GM12878 (cell line): ENCODE results near the gene ETV6. TPM values are rescaled to one million over a fixed set of nuclear protein-coding genes. Genes with fewer than 3 reads are reported as not detected.

Experiments
- ATAC-seq: fragments of 200-7000 bp; cut with Tn5 transposase; 3 replicates; pipeline ENCODE4 v1.9.1; 2020; ENCODE audit warnings: mild to moderate bottlenecking, moderate library complexity
- BruUV-seq: library from RNA; stranded (reverse); fragments of 400-500 nt; replicated peaks from 2 replicates; lab custom pipeline; 2021; lab: Mats Ljungman, UMichigan
- CTCF ChIA-PET: fragments of 300-600 bp; sonication (Branson Sonifier 250); formaldehyde crosslinking; extraction: SDS; loops from one replicate; lab custom pipeline; 2021; ENCODE audit warnings: inconsistent platforms; lab: Yijun Ruan, JAX
- POLR2A ChIA-PET: fragments of 350-600 bp; formaldehyde crosslinking; extraction: SDS; loops from one replicate; lab custom pipeline; 2021; ENCODE audit warnings: inconsistent platforms; lab: Charles Lee
- RAD21 ChIA-PET: fragments of 300-600 bp; sonication (Branson Sonifier 250); formaldehyde crosslinking; loops from one replicate; lab custom pipeline; 2023; ENCODE audit warnings: antibody characterized with exemption; ENCODE audit not compliant: unreplicated experiment; lab: Charles Lee
- SMC1A ChIA-PET: fragments of 300-600 bp; sonication (Branson Sonifier 250); formaldehyde crosslinking; loops from one replicate; lab custom pipeline; 2023; ENCODE audit not compliant: unreplicated experiment, uncharacterized antibody; lab: Charles Lee
- DNase-seq: peaks from one replicate; pipeline ENCODE4 v3.0.0-alpha.2; 2011; ENCODE audit warnings: low read depth, low spot score
- FAIRE-seq: peaks from 3 replicates; lab custom pipeline; 2011; peaks lifted over from hg19 to GRCh38; lab: Jason Lieb, UNC
- H2AFZ ChIP-seq: 2 replicates; pipeline ENCODE4 v1.6.0; 2011; ENCODE audit warnings: low read depth, low read length, control low read depth; ENCODE audit not compliant: control insufficient read depth
- H3K27ac ChIP-seq: 2 replicates; pipeline ENCODE4 v1.5.1; 2011; ENCODE audit warnings: control low read depth; ENCODE audit not compliant: control insufficient read depth, insufficient read depth
- H3K27me3 ChIP-seq, 2 experiments: replicated peaks in 1 of 2; 2 replicates each; pipeline versions ENCODE4 v1.6.0 to v1.6.1; 2011; ENCODE audit warnings: low read length in 1 of 2; ENCODE audit not compliant: control insufficient read depth in 2 of 2, insufficient read depth in 2 of 2
- H3K36me3 ChIP-seq, 2 experiments: 2 replicates each; pipeline ENCODE4 v1.5.1; 2011; ENCODE audit warnings: low read length in 1 of 2; ENCODE audit not compliant: control insufficient read depth in 2 of 2, insufficient read depth in 2 of 2
- H3K4me1 ChIP-seq: 2 replicates; pipeline ENCODE4 v1.6.1; 2011; ENCODE audit warnings: mild to moderate bottlenecking, low read length, moderate library complexity, mixed read lengths; ENCODE audit not compliant: control insufficient read depth, insufficient read depth
- H3K4me2 ChIP-seq: 2 replicates; pipeline ENCODE4 v1.6.0; 2011; ENCODE audit warnings: control low read depth; ENCODE audit not compliant: control insufficient read depth, insufficient read depth
- H3K4me3 ChIP-seq: fragments of 200-600 bp; sonication (generic); 2 replicates; pipeline ENCODE4 v1.5.1; 2016
- H3K79me2 ChIP-seq: 2 replicates; pipeline ENCODE4 v1.6.0; 2011; ENCODE audit warnings: low read length; ENCODE audit not compliant: control insufficient read depth, insufficient read depth
- H3K9ac ChIP-seq: 2 replicates; pipeline ENCODE4 v1.8.0; 2011; ENCODE audit warnings: low read length, control low read depth, mixed read lengths; ENCODE audit not compliant: control insufficient read depth, insufficient read depth
- H3K9me3 ChIP-seq: replicated peaks from 3 replicates; pipeline ENCODE4 v1.5.1; 2011; ENCODE audit warnings: mild to moderate bottlenecking, low read length; ENCODE audit not compliant: control insufficient read depth, insufficient read depth
- H4K20me1 ChIP-seq: 2 replicates; pipeline ENCODE4 v1.6.0; 2011; ENCODE audit not compliant: control insufficient read depth, insufficient read depth
- ATF2 ChIP-seq: IDR thresholded peaks from 2 replicates; pipeline ENCODE4 v1.6.1; 2012; ENCODE audit warnings: low read length, inconsistent platforms
- CREB1 ChIP-seq: IDR thresholded peaks from 2 replicates; pipeline ENCODE4 v1.6.1; 2012; ENCODE audit warnings: low read depth, mild to moderate bottlenecking, inconsistent platforms
- CREM ChIP-seq: IDR thresholded peaks from 2 replicates; pipeline ENCODE4 v1.6.1; 2014; ENCODE audit warnings: antibody characterized with exemption, low read depth
- EP300 ChIP-seq, 2 experiments: fragments of 150-350 bp in 1 of 2; IDR thresholded peaks; 2 replicates each; pipeline ENCODE4 v1.6.1; 2011 to 2012; ENCODE audit warnings: low read depth in 2 of 2, low read length in 2 of 2, borderline replicate concordance in 1 of 2, improper control_type of control experiment in 1 of 2, inconsistent platforms in 1 of 2; ENCODE audit not compliant: control insufficient read depth in 1 of 2
- ESRRA ChIP-seq: IDR thresholded peaks from 2 replicates; pipeline ENCODE4 v1.6.1; 2012; ENCODE audit warnings: mild to moderate bottlenecking, low read length, improper control_type of control experiment
- JUNB ChIP-seq: IDR thresholded peaks from 2 replicates; pipeline ENCODE4 v1.6.1; 2016; ENCODE audit warnings: antibody characterized with exemption, mild to moderate bottlenecking
- KLF5 ChIP-seq: fragments of 450-650 bp; IDR thresholded peaks from 2 replicates; pipeline ENCODE4 v1.6.1; 2014; ENCODE audit warnings: mild to moderate bottlenecking; ENCODE audit not compliant: partially characterized antibody
- NRF1 ChIP-seq: conservative IDR thresholded peaks from 2 replicates; pipeline ENCODE4 v1.6.1; 2011; ENCODE audit warnings: mild to moderate bottlenecking, low read depth, low read length, improper control_type of control experiment
- PAX8 ChIP-seq: fragments of 450-650 bp; IDR thresholded peaks from 2 replicates; pipeline ENCODE4 v1.6.1; 2017; ENCODE audit warnings: mild to moderate bottlenecking, moderate library complexity
- POU2F2 ChIP-seq: IDR thresholded peaks from 3 replicates; pipeline ENCODE4 v1.6.1; 2011; ENCODE audit warnings: low read depth, mild to moderate bottlenecking, low read length, borderline replicate concordance
- PRDM15 ChIP-seq: fragments of 450-650 bp; formaldehyde crosslinking; IDR thresholded peaks from 2 replicates; pipeline ENCODE4 v1.4.0; 2020; ENCODE audit warnings: mild to moderate bottlenecking, moderate library complexity
- RUNX3 ChIP-seq: IDR thresholded peaks from 2 replicates; pipeline ENCODE4 v1.6.1; 2012; ENCODE audit warnings: low read length, inconsistent platforms
- ZZZ3 ChIP-seq: IDR thresholded peaks from 2 replicates; pipeline ENCODE4 v1.6.1; 2011; ENCODE audit warnings: low read depth; ENCODE audit not compliant: control insufficient read depth, insufficient read length
- WGBS: methylation state at CpG from one replicate; pipeline ENCODE4 v1.1.6; 2016; ENCODE audit warnings: low lambda C conversion rate; ENCODE audit not compliant: insufficient replicate concordance, insufficient coverage; ENCODE audit errors: missing lambda C conversion rate; 5-methylcytosine and 5-hydroxymethylcytosine counted together
- in situ Hi-C: fragments of 300-500 bp; cut with MboI; formaldehyde crosslinking; loops from 9 replicates; pipeline ENCODE4 v1.14.3; 2018; ENCODE audit warnings: mixed read lengths
- intact Hi-C: fragments of 100-400 bp; cut with micrococcal nuclease; formaldehyde crosslinking; loops from one replicate; pipeline ENCODE4 v1.14.2; 2022; ENCODE audit not compliant: unreplicated experiment
- polyA plus RNA-seq, 11 experiments: library from polyadenylated mRNA; depleted of rRNA in 4 of 11; unstranded in 6 of 11; stranded (reverse) in 5 of 11; fragments of >200 nt; fragmentation: Nextera tagmentation in 4 of 11; fragmentation: Illumina TruSeq in 1 of 11; extraction: Ambion mirVana in 4 of 11; extraction: Trizol in 1 of 11; gene quantifications; 1 replicate in 1 of 11; 2 replicates in 10 of 11; pipeline versions ENCODE4 v1.2.1 to v1.2.3, GENCODE V29; 2011 to 2016; ENCODE audit warnings: inconsistent platforms in 2 of 11, missing spikeins in 2 of 11, low read depth in 1 of 11
- total RNA-seq, 4 experiments: library from RNA; depleted of rRNA in 3 of 4; stranded (reverse); fragments of >200 nt in 3 of 4; fragmentation: Illumina TruSeq in 1 of 4; extraction: Trizol in 1 of 4; gene quantifications; 2 replicates each; pipeline versions ENCODE4 v1.2.1 to v1.2.3, GENCODE V29; 2013 to 2021
- TF ChIP-seq, protein P1 (sequence below): fragments of 450-650 bp; IDR thresholded peaks from 2 replicates; pipeline ENCODE4 v1.6.1; 2017; ENCODE audit warnings: mild to moderate bottlenecking, moderate library complexity

ETV6 gene
- total and polyA plus RNA-seq, 10 of the 15 experiments (the other 5 are each of a cell fraction or from before 2014, with no cell fraction given): 6.6 to 74.8 (median 24.6) TPM

DNA sequence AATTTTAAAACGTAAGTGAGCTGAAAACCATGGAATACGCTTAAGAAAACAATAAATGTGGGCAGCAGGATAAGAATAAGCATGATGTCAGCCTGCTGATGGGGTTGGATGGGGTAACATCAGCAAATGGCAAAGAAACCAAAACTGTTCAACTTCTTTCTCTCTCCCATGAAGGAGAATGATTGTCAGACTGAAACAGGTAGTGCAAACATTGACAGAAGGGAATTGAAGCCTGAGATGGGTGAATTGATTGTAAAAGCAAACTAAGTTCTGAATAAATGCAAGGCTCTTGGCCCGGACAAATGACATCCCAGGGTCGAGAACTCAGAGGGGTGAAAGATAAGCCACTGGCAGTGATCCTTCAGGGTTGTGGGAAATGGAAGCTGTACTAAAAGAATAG is 182.6 kb downstream of the ETV6 start:
- no peaks in the 10 kb centered on the region for H3K27me3 ChIP-seq
- BruUV-seq: no TSS peak
- SMC1A ChIA-PET: interaction anchor here (0.7 to 9.8 kb wide), 25 partner anchors 9 to 882 kb away, joined by 3 to 140 read pairs (median 5); no protein-coding TSS in a partner anchor
- no peaks in the 10 kb centered on the region; the same call in 2 of the 3 replicates for H3K9me3 ChIP-seq
- peaks cover 59% of the 10 kb centered on the region for H3K79me2 ChIP-seq
- POLR2A ChIA-PET: interaction anchor here (0.9 to 4.1 kb wide), 6 partner anchors 9 to 74 kb away, joined by 3 to 24 read pairs (median 5); no protein-coding TSS in a partner anchor
- H3K9ac ChIP-seq: no peak overlapping the region
- H3K4me3 ChIP-seq: no peak overlapping the region
- no peak overlapping the region for H2AFZ ChIP-seq
- in situ Hi-C loops: loop anchor here (5.0 kb wide), 1 partner anchor 180 kb away; no protein-coding TSS in a partner anchor
- peak overlapping the region; percentile 54 for H3K27ac ChIP-seq
- RAD21 ChIA-PET: interaction anchor here (0.8 to 9.5 kb wide), 17 partner anchors 10 to 277 kb away, joined by 3 to 86 read pairs (median 4); partner anchors contain the start of gene ETV6
- 17% methylated on average over 4 of the region's 4 CpGs for WGBS
- peak overlapping the region; percentile 56; the same call in 1 of the 2 replicates for H3K4me2 ChIP-seq
- intact Hi-C loops: no loop called here
- peak; percentile 10 for ATAC-seq
- peaks cover 70% of the 10 kb centered on the region for H3K4me1 ChIP-seq
- FAIRE-seq: no peak
- CTCF ChIA-PET: interaction anchor here (1.0 to 6.0 kb wide), 8 partner anchors 9 to 201 kb away, joined by 3 to 35 read pairs (median 6); no protein-coding TSS in a partner anchor
- DNase-seq: no peak
- peaks cover 11 to 15% of the 10 kb centered on the region in 2 experiments for H3K36me3 ChIP-seq
- no peaks in the 10 kb centered on the region for H4K20me1 ChIP-seq
- TF ChIP-seq PAX8: no peak
- peak; percentile 36; the same call in 1 of the 2 replicates for TF ChIP-seq JUNB
- TF ChIP-seq PRDM15 (CRISPR knock-in tag): no peak
- TF ChIP-seq ATF2: peak; percentile 75
- 0 out of 2 replicates have a peak, but pooled peaks have one; percentile 20 for TF ChIP-seq CREM
- no peak for TF ChIP-seq NRF1
- 0 out of 3 replicates have a peak, but pooled peaks have one; percentile 37 for TF ChIP-seq POU2F2
- no peak for TF ChIP-seq ESRRA
- TF ChIP-seq RUNX3: peak; percentile 53; the same call in 1 of the 2 replicates
- TF ChIP-seq, protein P1, sequence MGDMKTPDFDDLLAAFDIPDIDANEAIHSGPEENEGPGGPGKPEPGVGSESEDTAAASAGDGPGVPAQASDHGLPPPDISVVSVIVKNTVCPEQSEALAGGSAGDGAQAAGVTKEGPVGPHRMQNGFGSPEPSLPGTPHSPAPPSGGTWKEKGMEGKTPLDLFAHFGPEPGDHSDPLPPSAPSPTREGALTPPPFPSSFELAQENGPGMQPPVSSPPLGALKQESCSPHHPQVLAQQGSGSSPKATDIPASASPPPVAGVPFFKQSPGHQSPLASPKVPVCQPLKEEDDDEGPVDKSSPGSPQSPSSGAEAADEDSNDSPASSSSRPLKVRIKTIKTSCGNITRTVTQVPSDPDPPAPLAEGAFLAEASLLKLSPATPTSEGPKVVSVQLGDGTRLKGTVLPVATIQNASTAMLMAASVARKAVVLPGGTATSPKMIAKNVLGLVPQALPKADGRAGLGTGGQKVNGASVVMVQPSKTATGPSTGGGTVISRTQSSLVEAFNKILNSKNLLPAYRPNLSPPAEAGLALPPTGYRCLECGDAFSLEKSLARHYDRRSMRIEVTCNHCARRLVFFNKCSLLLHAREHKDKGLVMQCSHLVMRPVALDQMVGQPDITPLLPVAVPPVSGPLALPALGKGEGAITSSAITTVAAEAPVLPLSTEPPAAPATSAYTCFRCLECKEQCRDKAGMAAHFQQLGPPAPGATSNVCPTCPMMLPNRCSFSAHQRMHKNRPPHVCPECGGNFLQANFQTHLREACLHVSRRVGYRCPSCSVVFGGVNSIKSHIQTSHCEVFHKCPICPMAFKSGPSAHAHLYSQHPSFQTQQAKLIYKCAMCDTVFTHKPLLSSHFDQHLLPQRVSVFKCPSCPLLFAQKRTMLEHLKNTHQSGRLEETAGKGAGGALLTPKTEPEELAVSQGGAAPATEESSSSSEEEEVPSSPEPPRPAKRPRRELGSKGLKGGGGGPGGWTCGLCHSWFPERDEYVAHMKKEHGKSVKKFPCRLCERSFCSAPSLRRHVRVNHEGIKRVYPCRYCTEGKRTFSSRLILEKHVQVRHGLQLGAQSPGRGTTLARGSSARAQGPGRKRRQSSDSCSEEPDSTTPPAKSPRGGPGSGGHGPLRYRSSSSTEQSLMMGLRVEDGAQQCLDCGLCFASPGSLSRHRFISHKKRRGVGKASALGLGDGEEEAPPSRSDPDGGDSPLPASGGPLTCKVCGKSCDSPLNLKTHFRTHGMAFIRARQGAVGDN: peak; percentile 36; the same call in 1 of the 2 replicates
- no peak; a peak in 1 of 4 replicates for TF ChIP-seq EP300 (IDR thresholded peaks at IDR 0.05; ENCODE audit: borderline replicate concordance in 1 of 2, control insufficient read depth in 1 of 2, low read depth in 2 of 2, low read length in 2 of 2)
- TF ChIP-seq ZZZ3: no peak
- no peak for TF ChIP-seq KLF5
- TF ChIP-seq CREB1: 0 out of 2 replicates have a peak, but pooled peaks have one; percentile 44
